ENCODE data around the gene KRTAP5-5.
"Not testable (repeated sequence)": the region's sequence is repeated elsewhere in the genome, so short reads cannot be mapped to it uniquely, and the experiment has no call there.

- not testable (repeated sequence) for TF ChIP-seq POLR2A, CTCF (IDR thresholded peaks at IDR 0.05)
Measured at GRCh38 chr11:1584661-1585370, 44.8 kb upstream of the KRTAP5-5 start, which contains the start of gene KRTAP5-1.

All from lower leg skin (tissue), 3 donors.